WTC11 (cell line): ENCODE measurements around the gene CDK9. TPM values are rescaled to one million over a fixed set of nuclear protein-coding genes. Genes with fewer than 3 reads are reported as not detected.

Experiments
- ATAC-seq: fragments of 200-7000 bp; cut with Tn5 transposase; 2 replicates; pipeline ENCODE4 v1.10.0; 2021; ENCODE audit warnings: mild to moderate bottlenecking, moderate library complexity
- CTCF ChIA-PET: fragments of 300-600 bp; sonication (Branson Sonifier 250); formaldehyde crosslinking; loops from one replicate; lab custom pipeline; 2021; ENCODE audit warnings: antibody characterized with exemption; lab: Charles Lee
- POLR2A ChIA-PET: fragments of 350-600 bp; sonication (Branson Sonifier 250); formaldehyde crosslinking; loops from one replicate; lab custom pipeline; 2021; ENCODE audit warnings: antibody characterized with exemption; lab: Charles Lee
- DNase-seq: peaks from one replicate; pipeline ENCODE4 v3.0.0; 2021; ENCODE audit warnings: low spot score
- H3K27ac Mint-ChIP-seq: 2 replicates; pipeline ENCODE4 v1.8.0; 2021; ENCODE audit warnings: mixed read lengths
- H3K27me3 Mint-ChIP-seq: 2 replicates; pipeline ENCODE4 v1.8.0; 2021; ENCODE audit warnings: low read depth, mild to moderate bottlenecking, moderate library complexity, mixed read lengths
- H3K36me3 Mint-ChIP-seq: 2 replicates; pipeline ENCODE4 v1.8.0; 2021; ENCODE audit warnings: mixed read lengths
- H3K4me1 Mint-ChIP-seq: 2 replicates; pipeline ENCODE4 v1.8.0; 2022; ENCODE audit warnings: mixed read lengths
- H3K4me3 Mint-ChIP-seq: 2 replicates; pipeline ENCODE4 v1.8.0; 2021; ENCODE audit warnings: mild to moderate bottlenecking, moderate library complexity, mixed read lengths
- H3K9me3 Mint-ChIP-seq: 2 replicates; pipeline ENCODE4 v1.8.0; 2021; ENCODE audit warnings: mixed read lengths
- ATF1 ChIP-seq: sonication (generic); formaldehyde crosslinking; IDR thresholded peaks from 2 replicates; pipeline ENCODE4 v1.8.1; 2023; ENCODE audit warnings: mild to moderate bottlenecking, moderate library complexity, missing genetic modification reagents
- CBFB ChIP-seq: sonication (generic); formaldehyde crosslinking; IDR thresholded peaks from 2 replicates; pipeline ENCODE4 v1.8.1; 2022; ENCODE audit warnings: mild to moderate bottlenecking, low read depth, missing genetic modification reagents
- CREM ChIP-seq: sonication (generic); formaldehyde crosslinking; IDR thresholded peaks from 2 replicates; pipeline ENCODE4 v1.8.1; 2022; ENCODE audit warnings: mild to moderate bottlenecking, missing genetic modification reagents, moderate library complexity
- E2F1 ChIP-seq: sonication (generic); formaldehyde crosslinking; IDR thresholded peaks from 2 replicates; pipeline ENCODE4 v1.8.0; 2022; ENCODE audit warnings: mild to moderate bottlenecking, missing genetic modification reagents
- EMX1 ChIP-seq: fragments of 250-450 bp; sonication (Bioruptor Pico); IDR thresholded peaks from 2 replicates; pipeline ENCODE4 v1.8.0; 2021; ENCODE audit warnings: mild to moderate bottlenecking
- ESRRA ChIP-seq: sonication (generic); formaldehyde crosslinking; IDR thresholded peaks from 2 replicates; pipeline ENCODE4 v1.8.1; 2022; ENCODE audit warnings: mild to moderate bottlenecking, missing genetic modification reagents, borderline replicate concordance
- JAZF1 ChIP-seq: fragments of 250-450 bp; sonication (Bioruptor Pico); IDR thresholded peaks from 2 replicates; pipeline ENCODE4 v1.9.0; 2021; ENCODE audit warnings: moderate library complexity, mild to moderate bottlenecking, inconsistent platforms
- JUN ChIP-seq: sonication (generic); formaldehyde crosslinking; IDR thresholded peaks from 2 replicates; pipeline ENCODE4 v1.8.0; 2023; ENCODE audit warnings: mild to moderate bottlenecking, missing genetic modification reagents
- MAX ChIP-seq: sonication (generic); formaldehyde crosslinking; IDR thresholded peaks from 2 replicates; pipeline ENCODE4 v1.8.0; 2022; ENCODE audit warnings: mild to moderate bottlenecking, missing genetic modification reagents
- MXD4 ChIP-seq: fragments of 250-450 bp; sonication (Bioruptor Pico); IDR thresholded peaks from 2 replicates; pipeline ENCODE4 v1.8.0; 2021; ENCODE audit warnings: mild to moderate bottlenecking, moderate library complexity, borderline replicate concordance
- NR3C1 ChIP-seq: sonication (generic); formaldehyde crosslinking; conservative IDR thresholded peaks from 2 replicates; pipeline ENCODE4 v1.8.1; 2023; ENCODE audit warnings: low read depth, mild to moderate bottlenecking, missing genetic modification reagents
- OVOL2 ChIP-seq: fragments of 250-450 bp; sonication (Bioruptor Pico); IDR thresholded peaks from 2 replicates; pipeline ENCODE4 v1.9.0; 2021; ENCODE audit warnings: mild to moderate bottlenecking, borderline replicate concordance
- PRDM15 ChIP-seq: sonication (generic); formaldehyde crosslinking; IDR thresholded peaks from 2 replicates; pipeline ENCODE4 v1.8.0; 2022; ENCODE audit warnings: missing genetic modification reagents
- SMAD3 ChIP-seq: sonication (generic); formaldehyde crosslinking; IDR thresholded peaks from 2 replicates; pipeline ENCODE4 v1.8.0; 2022; ENCODE audit warnings: missing genetic modification reagents, mild to moderate bottlenecking, borderline replicate concordance
- SOX15 ChIP-seq: fragments of 250-450 bp; sonication (Bioruptor Pico); IDR thresholded peaks from 2 replicates; pipeline ENCODE4 v1.9.0; 2021; ENCODE audit warnings: mild to moderate bottlenecking
- SP1 ChIP-seq: sonication (generic); formaldehyde crosslinking; conservative IDR thresholded peaks from 2 replicates; pipeline ENCODE4 v1.8.1; 2022; ENCODE audit warnings: missing genetic modification reagents
- TP53 ChIP-seq: sonication (generic); formaldehyde crosslinking; IDR thresholded peaks from 2 replicates; pipeline ENCODE4 v1.8.1; 2023; ENCODE audit warnings: mild to moderate bottlenecking, missing genetic modification reagents
- ZNF423 ChIP-seq: fragments of 250-450 bp; sonication (Bioruptor Pico); IDR thresholded peaks from 2 replicates; pipeline ENCODE4 v2.1.2; 2022; ENCODE audit warnings: mild to moderate bottlenecking, moderate library complexity
- total RNA-seq: library from RNA; stranded (reverse); gene quantifications from 3 replicates; pipeline ENCODE4 v1.2.3, GENCODE V29; 2021
- TF ChIP-seq, protein P1 (sequence below): sonication (generic); formaldehyde crosslinking; IDR thresholded peaks from 2 replicates; pipeline ENCODE4 v1.8.1; 2023; ENCODE audit warnings: mild to moderate bottlenecking, missing genetic modification reagents
- TF ChIP-seq, protein P2 (sequence below): sonication (generic); formaldehyde crosslinking; IDR thresholded peaks from 2 replicates; pipeline ENCODE4 v1.8.1; 2023; ENCODE audit warnings: mild to moderate bottlenecking, moderate library complexity, missing genetic modification reagents
- TF ChIP-seq, protein P3 (sequence below): sonication (generic); formaldehyde crosslinking; IDR thresholded peaks from 2 replicates; pipeline ENCODE4 v1.8.1; 2022; ENCODE audit warnings: low read depth, missing genetic modification reagents, borderline replicate concordance

Gene CDK9
- total RNA-seq, 1 experiment from 2014 or later = 111 TPM

- CTCF ChIA-PET = interaction anchor here (1.1 kb wide), 1 partner anchor 14 kb away, joined by 3 read pairs; the partner anchor contains the start of gene TOR2A
- H3K4me3 Mint-ChIP-seq = no peak overlapping the region
Measured at GRCh38 chr9:127749090-127749787, 36.6 kb upstream of the CDK9 start.

DNA sequence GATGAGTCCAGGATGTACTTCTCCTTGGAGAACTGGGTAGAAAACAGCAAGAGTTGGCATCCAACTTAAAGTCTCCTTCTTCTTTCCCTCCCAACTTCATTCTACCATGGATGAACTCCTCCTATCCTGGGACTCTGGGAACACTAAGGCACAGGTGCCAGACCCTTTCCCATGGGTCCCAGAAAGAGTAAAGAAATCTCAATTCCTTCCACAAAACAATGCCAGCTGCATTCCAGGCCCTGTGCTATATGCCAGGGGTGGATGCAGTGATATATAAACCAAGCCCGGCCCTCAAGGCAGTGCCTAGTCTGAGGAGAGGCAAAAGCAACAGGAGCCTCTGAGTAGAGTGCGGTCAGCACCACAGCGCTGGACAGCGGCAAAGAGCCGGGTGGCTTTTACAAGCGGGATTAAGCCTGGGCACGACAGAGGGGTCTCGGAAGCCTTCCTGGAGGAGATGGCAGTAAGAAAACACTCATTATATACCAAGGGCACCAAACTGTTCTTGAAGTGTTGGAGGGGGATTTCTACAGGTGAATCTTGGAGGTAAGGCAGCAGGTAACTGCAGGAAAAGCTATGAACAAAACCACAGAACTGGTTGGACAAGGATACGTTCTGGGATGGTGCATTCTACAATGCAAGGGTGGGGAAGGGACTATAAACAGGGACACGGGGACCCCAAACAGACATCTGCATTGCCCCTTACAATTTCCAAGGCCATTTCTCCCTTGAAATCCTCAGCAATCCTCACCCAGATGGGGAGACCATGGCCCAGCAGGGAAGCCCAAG is 34.4 kb upstream of the CDK9 start:
- no peak overlapping the region; the same call in 1 of the 2 replicates for H3K4me3 Mint-ChIP-seq
- no peaks in the 10 kb centered on the region for H3K9me3 Mint-ChIP-seq
- peak; percentile 73 for DNase-seq
- no peak overlapping the region for H3K27ac Mint-ChIP-seq
- CTCF ChIA-PET = interaction anchor here (0.7 kb wide), 1 partner anchor 17 kb away, joined by 4 read pairs; the partner anchor contains the start of gene TOR2A
- peak; percentile 9; the same call in 1 of the 2 replicates for ATAC-seq
- H3K27me3 Mint-ChIP-seq = peaks cover 43% of the 10 kb centered on the region
- POLR2A ChIA-PET = no interaction called here
- H3K36me3 Mint-ChIP-seq = no peaks in the 10 kb centered on the region
- H3K4me1 Mint-ChIP-seq = peaks cover 7% of the 10 kb centered on the region; the same call in 1 of the 2 replicates
- TF ChIP-seq ESRRA (CRISPR knock-in tag) (no peak), SP1 (CRISPR knock-in tag) (no peak), E2F1 (CRISPR knock-in tag) (no peak), PRDM15 (CRISPR knock-in tag) (no peak), NR3C1 (CRISPR knock-in tag) (no peak), SOX15 (CRISPR knock-in tag) (no peak), JUN (CRISPR knock-in tag) (peak; percentile 26; the same call in 1 of the 2 replicates), MAX (CRISPR knock-in tag) (no peak), CBFB (CRISPR knock-in tag) (no peak), EMX1 (CRISPR knock-in tag) (no peak), SMAD3 (CRISPR knock-in tag) (peak; percentile 48; the same call in 1 of the 2 replicates), ATF1 (CRISPR knock-in tag) (no peak), CREM (CRISPR knock-in tag) (peak; percentile 57; the same call in 1 of the 2 replicates), TP53 (no peak), MXD4 (no peak), JAZF1 (CRISPR knock-in tag) (no peak)
- TF ChIP-seq, protein P1, sequence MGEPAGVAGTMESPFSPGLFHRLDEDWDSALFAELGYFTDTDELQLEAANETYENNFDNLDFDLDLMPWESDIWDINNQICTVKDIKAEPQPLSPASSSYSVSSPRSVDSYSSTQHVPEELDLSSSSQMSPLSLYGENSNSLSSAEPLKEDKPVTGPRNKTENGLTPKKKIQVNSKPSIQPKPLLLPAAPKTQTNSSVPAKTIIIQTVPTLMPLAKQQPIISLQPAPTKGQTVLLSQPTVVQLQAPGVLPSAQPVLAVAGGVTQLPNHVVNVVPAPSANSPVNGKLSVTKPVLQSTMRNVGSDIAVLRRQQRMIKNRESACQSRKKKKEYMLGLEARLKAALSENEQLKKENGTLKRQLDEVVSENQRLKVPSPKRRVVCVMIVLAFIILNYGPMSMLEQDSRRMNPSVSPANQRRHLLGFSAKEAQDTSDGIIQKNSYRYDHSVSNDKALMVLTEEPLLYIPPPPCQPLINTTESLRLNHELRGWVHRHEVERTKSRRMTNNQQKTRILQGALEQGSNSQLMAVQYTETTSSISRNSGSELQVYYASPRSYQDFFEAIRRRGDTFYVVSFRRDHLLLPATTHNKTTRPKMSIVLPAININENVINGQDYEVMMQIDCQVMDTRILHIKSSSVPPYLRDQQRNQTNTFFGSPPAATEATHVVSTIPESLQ (CRISPR knock-in tag) = no peak
- TF ChIP-seq, protein P2, sequence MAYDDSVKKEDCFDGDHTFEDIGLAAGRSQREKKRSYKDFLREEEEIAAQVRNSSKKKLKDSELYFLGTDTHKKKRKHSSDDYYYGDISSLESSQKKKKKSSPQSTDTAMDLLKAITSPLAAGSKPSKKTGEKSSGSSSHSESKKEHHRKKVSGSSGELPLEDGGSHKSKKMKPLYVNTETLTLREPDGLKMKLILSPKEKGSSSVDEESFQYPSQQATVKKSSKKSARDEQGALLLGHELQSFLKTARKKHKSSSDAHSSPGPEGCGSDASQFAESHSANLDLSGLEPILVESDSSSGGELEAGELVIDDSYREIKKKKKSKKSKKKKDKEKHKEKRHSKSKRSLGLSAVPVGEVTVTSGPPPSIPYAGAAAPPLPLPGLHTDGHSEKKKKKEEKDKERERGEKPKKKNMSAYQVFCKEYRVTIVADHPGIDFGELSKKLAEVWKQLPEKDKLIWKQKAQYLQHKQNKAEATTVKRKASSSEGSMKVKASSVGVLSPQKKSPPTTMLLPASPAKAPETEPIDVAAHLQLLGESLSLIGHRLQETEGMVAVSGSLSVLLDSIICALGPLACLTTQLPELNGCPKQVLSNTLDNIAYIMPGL (CRISPR knock-in tag) = 0 out of 2 replicates have a peak, but pooled peaks have one; percentile 26

More at GRCh38 chr9:127749090-127749787, 36.6 kb upstream of the CDK9 start:
- POLR2A ChIA-PET = no interaction called here
- Mint-ChIP-seq H3K9me3 (no peaks in the 10 kb centered on the region), H3K4me1 (0 out of 2 replicates have a peak, but pooled peaks cover 3% of the 10 kb centered on the region), H3K27me3 (peaks cover 31% of the 10 kb centered on the region), H3K36me3 (no peaks in the 10 kb centered on the region), H3K27ac (no peak overlapping the region)
- DNase-seq (no peak), ATAC-seq (no peak)
- TF ChIP-seq MAX (CRISPR knock-in tag) (no peak), ZNF423 (CRISPR knock-in tag) (no peak), OVOL2 (CRISPR knock-in tag) (no peak)
- TF ChIP-seq, protein P3, sequence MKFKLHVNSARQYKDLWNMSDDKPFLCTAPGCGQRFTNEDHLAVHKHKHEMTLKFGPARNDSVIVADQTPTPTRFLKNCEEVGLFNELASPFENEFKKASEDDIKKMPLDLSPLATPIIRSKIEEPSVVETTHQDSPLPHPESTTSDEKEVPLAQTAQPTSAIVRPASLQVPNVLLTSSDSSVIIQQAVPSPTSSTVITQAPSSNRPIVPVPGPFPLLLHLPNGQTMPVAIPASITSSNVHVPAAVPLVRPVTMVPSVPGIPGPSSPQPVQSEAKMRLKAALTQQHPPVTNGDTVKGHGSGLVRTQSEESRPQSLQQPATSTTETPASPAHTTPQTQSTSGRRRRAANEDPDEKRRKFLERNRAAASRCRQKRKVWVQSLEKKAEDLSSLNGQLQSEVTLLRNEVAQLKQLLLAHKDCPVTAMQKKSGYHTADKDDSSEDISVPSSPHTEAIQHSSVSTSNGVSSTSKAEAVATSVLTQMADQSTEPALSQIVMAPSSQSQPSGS = no peak
